Liver (tissue), 3 donors: Measurements from ENCODE around the gene SORBS2.

Experiments used
- ATF3 ChIP-seq: IDR thresholded peaks from 2 replicates; pipeline ENCODE4 v1.6.1; 2016; ENCODE audit warnings: antibody characterized with exemption
- GABPA ChIP-seq, 2 donors: IDR thresholded peaks in 1 of 2; conservative IDR thresholded peaks in 1 of 2; 2 replicates each; pipeline ENCODE4 v1.6.1; 2016; ENCODE audit warnings: antibody characterized with exemption in 2 of 2, mild to moderate bottlenecking in 1 of 2, moderate library complexity in 1 of 2
- JUND ChIP-seq, 2 donors: IDR thresholded peaks; 2 replicates each; pipeline ENCODE4 v1.6.1; 2016; ENCODE audit warnings: antibody characterized with exemption in 2 of 2
- NR2F2 ChIP-seq: IDR thresholded peaks from 2 replicates; pipeline ENCODE4 v1.6.1; 2016; ENCODE audit warnings: antibody characterized with exemption
- RAD21 ChIP-seq, 2 donors: IDR thresholded peaks; 2 replicates each; pipeline ENCODE4 v1.6.1; 2016; ENCODE audit warnings: antibody characterized with exemption in 2 of 2, mild to moderate bottlenecking in 2 of 2
- RXRA ChIP-seq, 2 donors: IDR thresholded peaks; 2 replicates each; pipeline ENCODE4 v1.6.1; 2017 to 2018; ENCODE audit warnings: antibody characterized with exemption in 2 of 2, mild to moderate bottlenecking in 1 of 2
- SP1 ChIP-seq: IDR thresholded peaks from 2 replicates; pipeline ENCODE4 v1.6.1; 2018; ENCODE audit warnings: antibody characterized with exemption, mild to moderate bottlenecking
- TAF1 ChIP-seq: conservative IDR thresholded peaks from 2 replicates; pipeline ENCODE4 v1.6.1; 2016; ENCODE audit warnings: antibody characterized with exemption, mild to moderate bottlenecking
- YY1 ChIP-seq: IDR thresholded peaks from 2 replicates; pipeline ENCODE4 v1.6.1; 2016; ENCODE audit warnings: antibody characterized with exemption, mild to moderate bottlenecking
- ZBTB33 ChIP-seq: IDR thresholded peaks from 2 replicates; pipeline ENCODE4 v1.6.1; 2016; ENCODE audit warnings: antibody characterized with exemption
- TF ChIP-seq, protein P1 (sequence below): fragments of 150-350 bp; IDR thresholded peaks from 2 replicates; pipeline ENCODE4 v1.5.1; 2017; ENCODE audit warnings: improper control_type of control experiment, low read depth, low read length; ENCODE audit not compliant: missing input control
- TF ChIP-seq, protein P2 (sequence below): IDR thresholded peaks from 2 replicates; pipeline ENCODE4 v1.6.1; 2016; ENCODE audit warnings: antibody characterized with exemption
- donor health status: healthy.
- donor health status: healthy.

- TF ChIP-seq, protein P1, sequence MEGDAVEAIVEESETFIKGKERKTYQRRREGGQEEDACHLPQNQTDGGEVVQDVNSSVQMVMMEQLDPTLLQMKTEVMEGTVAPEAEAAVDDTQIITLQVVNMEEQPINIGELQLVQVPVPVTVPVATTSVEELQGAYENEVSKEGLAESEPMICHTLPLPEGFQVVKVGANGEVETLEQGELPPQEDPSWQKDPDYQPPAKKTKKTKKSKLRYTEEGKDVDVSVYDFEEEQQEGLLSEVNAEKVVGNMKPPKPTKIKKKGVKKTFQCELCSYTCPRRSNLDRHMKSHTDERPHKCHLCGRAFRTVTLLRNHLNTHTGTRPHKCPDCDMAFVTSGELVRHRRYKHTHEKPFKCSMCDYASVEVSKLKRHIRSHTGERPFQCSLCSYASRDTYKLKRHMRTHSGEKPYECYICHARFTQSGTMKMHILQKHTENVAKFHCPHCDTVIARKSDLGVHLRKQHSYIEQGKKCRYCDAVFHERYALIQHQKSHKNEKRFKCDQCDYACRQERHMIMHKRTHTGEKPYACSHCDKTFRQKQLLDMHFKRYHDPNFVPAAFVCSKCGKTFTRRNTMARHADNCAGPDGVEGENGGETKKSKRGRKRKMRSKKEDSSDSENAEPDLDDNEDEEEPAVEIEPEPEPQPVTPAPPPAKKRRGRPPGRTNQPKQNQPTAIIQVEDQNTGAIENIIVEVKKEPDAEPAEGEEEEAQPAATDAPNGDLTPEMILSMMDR = no peak
- TF ChIP-seq TAF1 (peak; percentile 51), SP1 (no peak), ATF3 (no peak), NR2F2 (no peak), GABPA (IDR thresholded peaks at IDR 0.05 in 1 of 2, conservative IDR thresholded peaks at IDR 0.05 in 1 of 2) (no peak), RXRA (IDR thresholded peaks at IDR 0.05) (peak in 1 of 2 donors; percentile 26), ZBTB33 (no peak), YY1 (no peak), RAD21 (IDR thresholded peaks at IDR 0.05) (peak in 1 of 2 donors; percentile 4), JUND (IDR thresholded peaks at IDR 0.05) (peak in 1 of 2 donors; percentile 41)
- TF ChIP-seq, protein P2, sequence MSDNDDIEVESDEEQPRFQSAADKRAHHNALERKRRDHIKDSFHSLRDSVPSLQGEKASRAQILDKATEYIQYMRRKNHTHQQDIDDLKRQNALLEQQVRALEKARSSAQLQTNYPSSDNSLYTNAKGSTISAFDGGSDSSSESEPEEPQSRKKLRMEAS = no peak
Observed at GRCh38 chr4:185810746-185811508, 1.1 kb downstream of the SORBS2 start.
